ENCODE measurements around the gene OR51S1. TPM values are rescaled to one million over a fixed set of nuclear protein-coding genes. Genes with fewer than 3 reads are reported as not detected.
"Not testable (repeated sequence)": the region's sequence is repeated elsewhere in the genome, so short reads cannot be mapped to it uniquely, and the experiment has no call there.

Gene OR51S1, protein sequence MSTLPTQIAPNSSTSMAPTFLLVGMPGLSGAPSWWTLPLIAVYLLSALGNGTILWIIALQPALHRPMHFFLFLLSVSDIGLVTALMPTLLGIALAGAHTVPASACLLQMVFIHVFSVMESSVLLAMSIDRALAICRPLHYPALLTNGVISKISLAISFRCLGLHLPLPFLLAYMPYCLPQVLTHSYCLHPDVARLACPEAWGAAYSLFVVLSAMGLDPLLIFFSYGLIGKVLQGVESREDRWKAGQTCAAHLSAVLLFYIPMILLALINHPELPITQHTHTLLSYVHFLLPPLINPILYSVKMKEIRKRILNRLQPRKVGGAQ
- total RNA-seq (2014; rRNA removed; shearing (Covaris generic)) = not detected in 2 replicates

DNA sequence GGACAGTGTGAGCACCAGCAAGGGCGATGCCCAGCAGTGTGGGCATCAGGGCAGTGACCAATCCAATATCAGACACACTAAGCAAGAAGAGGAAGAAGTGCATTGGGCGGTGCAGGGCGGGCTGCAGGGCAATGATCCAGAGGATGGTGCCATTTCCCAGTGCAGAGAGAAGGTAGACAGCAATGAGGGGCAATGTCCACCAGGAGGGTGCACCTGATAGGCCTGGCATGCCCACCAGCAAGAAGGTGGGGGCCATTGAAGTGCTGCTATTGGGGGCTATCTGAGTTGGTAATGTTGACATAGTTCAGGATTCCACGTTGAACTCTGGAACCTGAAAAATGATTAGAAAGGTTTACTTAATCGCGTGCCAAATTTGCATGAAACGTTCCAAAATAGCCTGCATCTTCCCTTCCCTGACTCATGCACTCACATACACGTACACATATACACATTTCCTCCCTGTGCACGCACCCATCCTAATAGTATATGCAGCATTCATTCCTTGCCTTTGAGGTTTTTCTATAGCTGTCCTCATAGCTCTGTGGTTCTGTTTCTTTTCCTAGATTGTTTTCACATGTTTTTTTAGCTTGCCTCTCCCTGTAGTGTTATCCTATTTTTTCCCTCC is at the start of gene OR51S1:
OR51S1 (minus strand) TSS at position 301 of the 625 bp plus-strand sequence; CDS start at position 301, 0 bp downstream.
- peak; percentile 30 for DNase-seq (ENCODE audit: low spot score)

DNA sequence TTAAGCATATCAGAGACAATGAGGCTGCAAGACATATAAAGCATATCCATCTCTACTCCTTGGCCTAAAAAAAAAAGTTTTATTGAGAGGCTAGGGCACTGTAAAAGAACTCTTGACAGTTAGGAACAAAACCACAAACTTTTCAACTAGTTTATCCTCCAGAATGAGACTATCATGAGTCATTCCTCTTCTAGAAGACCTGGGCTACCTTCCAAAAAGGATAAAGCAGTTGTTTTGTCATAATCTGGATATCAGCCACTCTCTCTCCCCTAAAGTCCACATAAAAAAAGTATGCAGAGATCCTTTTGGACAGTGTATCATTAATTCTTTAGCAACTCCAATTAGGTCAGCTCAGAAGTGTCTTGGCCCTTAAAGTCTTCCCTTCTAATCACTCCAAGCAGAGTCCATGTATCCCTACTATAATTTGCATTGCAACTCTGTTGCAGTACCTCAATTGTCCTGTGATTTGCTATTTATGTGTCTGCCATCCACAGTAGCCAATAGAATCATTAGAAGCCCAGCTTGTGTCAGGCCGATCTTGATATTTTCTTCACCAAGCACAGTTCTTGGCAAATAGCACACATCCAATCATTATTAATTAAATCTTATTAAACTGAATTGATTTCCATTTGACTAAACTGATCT is 43.1 kb upstream of the OR51S1 start:
- DNase-seq (ENCODE audit: low spot score) = peak; percentile 94

DNA sequence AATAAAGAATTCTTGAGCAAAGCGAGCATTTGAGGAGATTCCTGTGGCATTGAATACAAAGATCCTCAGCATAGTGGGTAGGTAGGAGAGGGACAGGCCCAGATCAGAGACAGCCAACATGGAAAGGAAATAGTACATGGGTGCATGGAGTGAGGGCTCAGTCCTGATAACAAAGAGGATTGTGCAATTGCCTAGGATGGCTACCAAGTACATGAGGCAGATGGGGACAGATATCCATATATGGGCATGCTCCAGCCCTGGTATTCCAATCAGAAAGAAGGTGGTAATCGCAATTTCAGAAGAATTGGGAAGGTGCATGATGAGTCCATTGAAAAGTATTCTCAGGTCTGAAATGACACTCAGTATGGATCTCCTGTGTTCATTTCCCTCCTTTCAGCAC is 41.3 kb upstream of the OR51S1 start:
- peak; percentile 20 for DNase-seq (ENCODE audit: low spot score)

DNA sequence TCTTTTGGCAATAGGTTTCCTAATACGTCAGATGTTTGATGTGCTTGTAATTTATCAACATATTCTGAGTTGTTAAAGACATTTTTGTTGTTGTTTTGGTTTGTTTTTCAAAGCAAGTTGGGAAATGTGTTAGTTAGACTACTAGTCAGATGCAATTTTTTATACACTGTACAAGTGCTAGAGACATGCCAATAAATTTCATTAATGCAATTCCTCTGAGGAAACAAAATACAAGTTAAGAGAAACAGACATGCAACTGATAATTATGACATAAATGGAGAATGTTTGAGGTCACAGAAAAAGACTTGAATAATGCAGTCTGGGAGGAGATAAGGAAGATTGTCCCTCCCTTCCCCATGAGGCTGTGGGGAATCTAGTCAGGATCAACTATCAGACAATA is 38.6 kb upstream of the OR51S1 start:
- DNase-seq (ENCODE audit: low spot score) = no peak

DNA sequence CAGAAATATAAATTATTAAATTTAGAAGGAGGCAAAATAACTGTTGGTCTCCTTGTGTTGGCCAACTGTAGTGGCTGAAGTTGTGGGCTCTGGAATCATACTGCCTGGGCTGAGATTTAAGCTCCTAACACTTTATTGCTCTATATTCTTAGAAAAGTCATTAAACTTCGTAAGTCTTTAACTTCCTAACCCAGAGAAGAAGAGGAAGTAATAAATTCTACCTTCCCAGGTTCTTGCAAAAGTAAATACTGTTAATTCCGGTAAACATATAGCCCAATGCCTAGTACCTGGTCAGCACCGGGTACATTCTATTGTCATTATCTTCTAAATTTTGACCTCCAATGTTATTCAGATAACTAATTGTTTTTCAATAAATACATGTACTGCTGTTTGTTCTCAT is 37.2 kb upstream of the OR51S1 start:
- DNase-seq (ENCODE audit: low spot score) = no peak

DNA sequence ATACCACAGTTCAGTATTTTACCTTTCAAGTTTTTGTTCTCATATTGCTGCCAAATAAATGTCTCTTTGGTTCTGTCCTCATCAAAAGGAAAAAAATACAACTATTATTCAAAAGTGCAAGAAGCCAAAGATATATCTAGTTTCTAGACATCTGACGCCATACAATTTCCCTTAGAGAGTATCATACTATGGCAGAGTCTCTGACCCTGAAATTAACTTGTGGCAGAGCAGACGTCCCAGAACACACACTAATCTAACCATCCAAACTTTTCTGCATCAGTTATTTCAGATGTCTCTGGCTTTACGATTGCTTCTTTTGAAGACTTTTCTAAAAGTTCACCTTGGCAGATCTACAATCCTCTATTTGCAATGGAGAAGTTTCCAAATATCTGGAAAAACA is 35.4 kb upstream of the OR51S1 start:
- DNase-seq (ENCODE audit: low spot score) = no peak

DNA sequence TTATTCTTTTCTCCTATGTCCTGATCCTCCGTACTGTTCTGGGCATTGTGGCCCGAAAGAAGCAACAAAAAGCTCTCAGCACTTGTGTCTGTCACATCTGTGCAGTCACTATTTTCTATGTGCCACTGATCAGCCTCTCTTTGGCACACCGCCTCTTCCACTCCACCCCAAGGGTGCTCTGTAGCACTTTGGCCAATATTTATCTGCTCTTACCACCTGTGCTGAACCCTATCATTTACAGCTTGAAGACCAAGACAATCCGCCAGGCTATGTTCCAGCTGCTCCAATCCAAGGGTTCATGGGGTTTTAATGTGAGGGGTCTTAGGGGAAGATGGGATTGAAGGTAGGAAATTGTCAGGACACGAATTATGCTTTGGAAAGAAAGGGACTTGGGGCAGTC is 33.5 kb upstream of the OR51S1 start:
- DNase-seq (ENCODE audit: low spot score) = no peak

DNA sequence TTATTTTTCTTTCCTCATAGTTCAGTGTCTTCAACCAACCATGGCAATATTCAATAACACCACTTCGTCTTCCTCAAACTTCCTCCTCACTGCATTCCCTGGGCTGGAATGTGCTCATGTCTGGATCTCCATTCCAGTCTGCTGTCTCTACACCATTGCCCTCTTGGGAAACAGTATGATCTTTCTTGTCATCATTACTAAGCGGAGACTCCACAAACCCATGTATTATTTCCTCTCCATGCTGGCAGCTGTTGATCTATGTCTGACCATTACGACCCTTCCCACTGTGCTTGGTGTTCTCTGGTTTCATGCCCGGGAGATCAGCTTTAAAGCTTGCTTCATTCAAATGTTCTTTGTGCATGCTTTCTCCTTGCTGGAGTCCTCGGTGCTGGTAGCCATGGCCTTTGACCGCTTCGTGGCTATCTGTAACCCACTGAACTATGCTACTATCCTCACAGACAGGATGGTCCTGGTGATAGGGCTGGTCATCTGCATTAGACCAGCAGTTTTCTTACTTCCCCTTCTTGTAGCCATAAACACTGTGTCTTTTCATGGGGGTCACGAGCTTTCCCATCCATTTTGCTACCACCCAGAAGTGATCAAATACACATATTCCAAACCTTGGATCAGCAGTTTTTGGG is 33.0 kb upstream of the OR51S1 start, which contains the start of gene OR51T1:
OR51T1 (plus strand) TSS at position 41 of the 641 bp plus-strand sequence; CDS start at position 41, 0 bp downstream.
- no peak for DNase-seq (ENCODE audit: low spot score)

DNA sequence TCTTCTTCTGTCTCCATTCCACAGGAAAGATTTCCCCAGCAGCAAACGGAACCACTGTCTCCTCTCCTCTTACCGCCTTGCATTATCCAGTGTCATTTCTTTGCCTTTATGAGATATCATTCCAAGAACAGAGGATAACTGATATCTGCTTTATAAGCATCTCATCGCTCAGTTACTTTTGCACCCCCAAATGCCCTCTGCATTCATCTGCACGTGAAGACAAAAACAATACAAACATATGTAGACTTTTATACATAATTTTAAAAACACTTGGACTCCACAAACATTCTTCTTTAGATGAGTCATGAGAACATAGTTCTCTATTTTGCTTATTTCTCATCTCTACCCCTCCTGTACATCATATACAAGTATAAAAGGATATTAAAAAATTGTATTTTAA is 32.2 kb upstream of the OR51S1 start:
- DNase-seq (ENCODE audit: low spot score) = no peak

DNA sequence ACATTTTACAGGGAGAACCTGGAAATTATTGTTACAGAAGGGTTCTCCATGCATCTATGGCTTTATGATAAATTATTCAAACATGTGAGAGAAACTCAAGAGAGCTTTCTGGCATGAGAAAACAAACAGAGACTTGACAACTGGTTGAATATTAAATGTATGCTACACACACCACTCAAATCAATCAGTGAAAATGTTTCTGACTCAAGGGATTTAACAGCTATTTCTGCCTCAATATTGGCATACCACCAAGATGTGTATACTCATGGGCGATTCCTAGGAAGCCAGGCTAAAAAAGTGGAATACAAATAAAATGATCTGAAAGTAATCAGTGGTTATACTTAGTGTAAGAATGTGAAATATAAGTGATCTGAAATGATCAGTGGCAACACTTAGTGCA is 16.8 kb upstream of the OR51S1 start:
- no peak for DNase-seq (ENCODE audit: low spot score)

DNA sequence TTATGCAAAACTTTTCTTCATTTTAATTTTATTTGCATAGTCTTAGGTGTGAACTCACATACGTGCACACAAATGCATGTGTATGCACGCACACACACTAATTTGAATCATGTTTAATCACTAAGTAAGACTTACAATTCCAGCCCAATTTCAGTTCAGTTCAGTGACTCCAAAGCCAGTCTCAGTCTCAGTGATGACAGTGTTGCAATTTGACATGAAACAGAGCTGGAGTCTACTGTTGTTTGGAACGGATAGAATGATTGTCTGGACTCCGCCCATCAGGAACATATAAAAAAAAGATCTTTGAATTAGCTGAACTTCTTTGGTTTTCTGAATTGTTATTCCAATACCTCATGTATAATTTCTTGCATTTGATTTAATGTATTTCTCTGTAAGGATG is 14.9 kb upstream of the OR51S1 start:
- no peak for DNase-seq (ENCODE audit: low spot score)

DNA sequence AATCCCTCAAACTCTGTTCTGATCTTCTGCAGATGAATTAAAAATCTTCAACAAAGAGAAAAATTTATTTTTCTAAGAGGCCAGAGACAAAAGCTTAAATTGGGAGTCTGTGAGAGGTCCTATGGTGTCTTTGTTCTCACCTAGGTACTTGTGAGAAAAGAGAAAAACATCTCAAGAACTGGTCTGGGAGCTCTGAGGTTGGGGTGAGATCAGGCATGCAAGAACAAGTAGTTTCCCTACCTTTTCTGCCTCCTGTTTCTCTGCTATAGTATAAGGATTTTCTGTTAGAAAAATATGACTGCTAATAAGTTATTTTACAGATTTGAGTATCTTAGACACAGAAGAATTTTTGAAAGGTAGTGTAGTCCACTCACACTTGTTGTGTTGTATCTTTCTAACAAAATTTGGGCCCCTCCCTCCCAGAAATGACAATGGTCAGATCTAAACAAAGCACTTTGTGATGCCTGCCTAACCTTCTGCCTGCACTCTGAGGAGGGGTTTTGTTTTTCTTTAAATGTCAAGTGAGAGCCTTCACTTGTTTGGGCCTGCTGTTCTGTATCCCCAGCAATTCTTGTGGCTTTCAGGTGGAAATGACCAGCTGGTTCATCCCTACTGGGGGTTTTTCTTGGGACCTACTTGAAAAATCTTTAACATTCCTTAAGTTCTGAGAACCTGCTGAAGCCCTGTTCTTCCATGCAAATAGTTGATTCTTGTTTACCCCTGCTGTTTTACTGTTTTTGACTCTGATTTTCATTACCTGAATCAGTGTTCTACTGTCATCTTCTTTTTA is 13.6 kb upstream of the OR51S1 start:
- DNase-seq (ENCODE audit: low spot score) = no peak

DNA sequence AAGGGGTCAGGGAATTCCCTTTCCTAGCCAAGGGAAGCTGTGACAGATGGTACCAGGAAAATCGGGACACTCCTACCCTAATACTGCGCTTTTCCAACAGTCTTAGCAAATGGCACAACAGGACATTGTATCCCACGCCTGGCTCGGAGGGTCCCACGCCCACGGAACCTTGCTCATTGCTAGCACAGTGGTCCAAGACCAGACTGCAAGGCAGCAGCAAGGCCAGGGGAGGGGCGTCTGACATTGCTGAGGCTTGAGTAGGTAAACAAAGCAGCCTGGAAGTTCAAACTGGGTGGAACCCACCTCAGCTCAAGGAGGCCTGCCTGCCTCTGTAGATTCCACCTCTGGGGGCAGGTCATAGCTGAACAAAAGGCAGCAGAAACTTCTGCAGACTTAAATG is 5.3 kb upstream of the OR51S1 start:
- DNase-seq (ENCODE audit: low spot score) = not testable (repeated sequence)

DNA sequence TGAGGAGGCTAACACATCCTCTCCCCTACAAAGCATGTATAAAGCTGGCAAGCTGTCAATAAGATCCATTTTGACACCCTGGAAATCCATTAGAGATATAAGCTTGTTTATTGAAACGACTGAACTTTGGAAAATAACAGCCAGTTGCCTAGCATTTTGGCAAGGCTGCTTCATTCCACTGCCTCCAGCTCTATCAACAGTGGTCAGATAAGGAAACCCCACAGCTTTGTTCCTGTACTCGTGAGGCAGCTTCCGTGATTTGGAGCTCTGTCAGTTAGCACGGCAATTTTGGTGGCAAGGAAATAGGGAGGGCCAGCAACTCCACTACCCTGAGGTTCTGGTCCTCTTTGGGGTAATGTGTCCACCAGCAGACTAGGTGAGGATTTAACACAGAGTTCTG is 2.0 kb upstream of the OR51S1 start:
- DNase-seq (ENCODE audit: low spot score) = peak; percentile 81

DNA sequence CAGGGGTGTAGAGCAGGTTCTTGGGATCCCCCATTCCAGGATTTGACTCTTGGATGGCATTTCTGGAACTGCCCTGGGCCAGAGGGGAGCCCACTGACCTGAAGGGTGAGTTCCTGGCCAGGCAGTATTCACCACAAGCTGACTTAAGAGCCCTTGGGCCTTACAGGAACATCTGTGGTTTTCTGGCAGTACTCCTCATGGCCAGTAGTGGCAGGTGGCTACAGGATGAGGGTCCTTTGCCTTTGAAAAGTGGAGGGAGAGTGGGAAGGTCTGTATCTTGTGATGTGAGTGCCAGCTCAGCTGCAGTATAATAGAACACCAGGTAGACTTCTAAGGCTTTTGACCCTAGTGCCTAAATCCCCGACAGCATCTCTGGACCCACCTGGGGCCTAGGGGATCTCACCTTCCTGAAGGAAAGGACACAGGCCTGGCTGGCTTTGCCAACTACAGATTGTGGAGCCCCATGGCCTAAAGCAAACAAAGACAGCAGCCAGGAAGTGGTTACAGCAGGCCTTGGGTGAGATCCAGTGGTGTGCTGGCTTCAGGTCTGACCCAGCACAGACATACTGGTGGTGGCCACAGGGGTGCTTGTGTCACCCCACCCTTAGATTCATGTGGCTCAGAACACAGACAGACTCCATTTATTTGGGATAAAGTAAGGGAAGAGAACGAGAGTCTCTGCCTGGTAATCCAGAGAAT is 9.0 kb downstream of the OR51S1 start:
- peak; percentile 67 for DNase-seq (ENCODE audit: low spot score)

DNA sequence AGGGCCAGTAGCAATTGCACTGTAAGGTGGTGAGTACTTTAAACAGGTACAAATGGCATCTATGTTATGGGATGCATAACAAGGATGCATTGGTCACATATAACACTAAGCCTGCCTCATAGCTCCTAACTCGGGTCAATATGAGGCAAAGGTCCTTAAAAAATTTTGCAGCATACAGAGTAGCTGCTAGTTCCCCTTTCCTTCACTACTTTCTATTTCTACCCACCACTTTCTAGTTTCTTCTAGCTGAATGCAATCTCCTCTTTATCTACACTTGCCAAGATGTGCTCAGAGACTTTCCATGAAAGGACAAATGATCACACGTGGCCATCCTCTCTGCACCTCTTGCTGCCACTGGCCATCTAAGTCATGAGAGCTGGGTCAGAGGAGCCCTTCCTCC is 18.1 kb downstream of the OR51S1 start:
- DNase-seq (ENCODE audit: low spot score) = no peak

DNA sequence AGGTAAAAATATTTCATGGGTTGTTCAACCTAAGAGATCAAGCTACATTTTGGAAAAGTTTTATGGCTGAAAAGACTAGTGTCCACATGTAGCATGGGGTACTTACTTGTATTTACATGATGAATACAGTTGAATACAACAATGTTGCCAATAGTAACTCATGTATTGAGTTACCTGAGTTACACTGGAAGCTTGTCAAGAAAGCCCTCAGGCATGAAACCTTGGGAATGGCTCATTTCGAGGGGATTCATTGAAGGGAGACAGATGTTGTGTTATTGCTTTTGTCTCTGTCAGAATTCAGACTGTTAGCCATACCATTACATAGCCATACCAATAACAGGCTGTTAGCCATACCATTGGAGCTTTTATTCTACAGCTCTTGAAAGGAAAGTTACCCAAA is 18.7 kb downstream of the OR51S1 start:
- no peak for DNase-seq (ENCODE audit: low spot score)

DNA sequence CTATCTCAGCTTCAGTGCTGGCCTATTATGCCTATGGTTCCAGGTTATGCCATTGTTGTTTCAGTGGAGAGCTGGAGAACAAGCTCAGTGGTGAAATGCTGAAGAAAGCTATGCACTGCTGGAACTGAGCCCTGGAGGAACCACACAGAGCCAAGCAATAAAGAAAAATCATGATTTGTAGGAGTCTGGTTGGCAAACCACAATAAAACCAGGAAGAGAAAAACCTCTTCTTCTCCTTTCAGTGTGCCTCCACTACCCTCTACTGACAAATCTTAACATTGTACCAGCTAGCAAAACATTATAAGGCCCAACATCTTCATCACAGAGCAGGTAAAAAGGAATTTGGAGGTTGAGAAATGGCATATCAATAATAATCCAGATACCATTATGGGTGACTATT is 22.6 kb downstream of the OR51S1 start:
- DNase-seq (ENCODE audit: low spot score) = no peak

DNA sequence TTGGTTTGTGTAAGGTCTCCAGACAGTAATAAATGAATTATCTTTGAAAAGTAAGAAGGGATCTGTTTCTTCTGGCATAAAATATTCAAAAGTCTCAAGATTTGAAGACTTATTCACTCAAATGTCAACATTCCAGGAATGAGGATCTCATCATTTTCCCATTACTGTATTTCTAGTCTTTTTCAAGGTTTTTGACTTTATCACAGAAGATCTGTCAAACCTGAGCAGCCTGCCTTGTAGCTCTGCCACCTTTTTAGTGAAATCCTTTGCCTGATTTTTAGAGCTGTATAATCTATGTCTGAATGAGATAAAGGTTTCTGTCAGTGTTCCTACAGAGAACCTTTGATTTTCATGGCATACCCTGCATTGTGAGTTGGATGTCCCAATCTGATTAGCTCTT is 23.9 kb downstream of the OR51S1 start:
- no peak for DNase-seq (ENCODE audit: low spot score)

DNA sequence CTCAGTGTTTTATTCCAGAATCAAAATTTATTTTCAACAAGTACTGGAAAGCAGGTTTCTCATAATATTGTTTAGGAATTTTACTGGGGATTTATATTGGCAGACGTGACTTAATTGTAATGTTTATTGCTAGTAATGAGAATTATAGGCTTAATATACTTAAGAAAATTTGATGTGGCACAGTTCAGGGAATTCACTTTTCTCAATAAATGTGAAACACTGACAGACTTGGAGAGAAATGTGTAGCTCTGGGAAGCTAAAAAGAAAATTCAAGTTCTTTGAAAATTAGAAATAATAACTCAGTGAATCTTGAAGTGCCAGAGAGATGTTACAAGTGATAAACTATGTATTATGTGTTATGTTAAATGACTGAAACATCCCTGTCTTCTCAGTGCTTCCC is 28.0 kb downstream of the OR51S1 start, which contains the start of gene OR51F2:
OR51F2 (plus strand) TSS at position 301 of the 400 bp plus-strand sequence. CDS start 101 bp downstream, outside the sequence.
- DNase-seq (ENCODE audit: low spot score) = no peak

DNA sequence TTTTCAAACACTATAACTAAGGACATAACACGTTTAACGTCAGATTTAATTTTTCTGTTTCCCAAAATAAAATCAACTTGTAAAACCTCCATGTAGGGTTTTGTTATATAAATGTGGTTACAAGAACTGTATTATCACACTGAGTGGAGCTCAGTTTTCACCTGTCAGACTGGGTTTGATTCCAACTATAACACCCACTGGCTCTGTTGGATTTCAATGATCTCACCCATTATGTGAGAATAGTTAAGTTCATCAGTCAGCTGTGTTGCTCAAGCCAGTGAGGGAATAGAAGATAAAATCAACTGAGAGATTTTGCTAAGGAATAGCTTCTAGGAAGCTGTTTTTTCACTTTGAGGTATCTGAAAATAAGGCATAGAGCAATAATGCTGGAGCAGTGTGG is 39.8 kb downstream of the OR51S1 start:
- no peak for DNase-seq (ENCODE audit: low spot score)
